Measurements from ENCODE around the gene MBD3.

The MBD3 gene

GRCh38 chr19:1590641-1591397 is 1.8 kb downstream of the MBD3 start:
- no peak for TF ChIP-seq REST (IDR thresholded peaks at IDR 0.05; ENCODE audit: insufficient read depth in 1 of 2, low read depth in 2 of 2, low read length in 2 of 2)
- no peak for TF ChIP-seq FOXP2 (optimal IDR thresholded peaks at IDR 0.05; ENCODE audit: borderline replicate concordance, extremely low read depth, extremely low read length, insufficient read depth)
- TF ChIP-seq SIN3A (IDR thresholded peaks at IDR 0.05; ENCODE audit: borderline replicate concordance, insufficient read depth, low read length): no peak
- 0 out of 2 replicates have a peak, but pooled peaks have one; percentile 2 for TF ChIP-seq TAF1 (IDR thresholded peaks at IDR 0.05; ENCODE audit: borderline replicate concordance, insufficient read depth, low read length)
- no peak; the same call in none of the 2 replicates for TF ChIP-seq POLR2AphosphoS5 (IDR thresholded peaks at IDR 0.05; ENCODE audit: low read depth, low read length)

- TF ChIP-seq REST (IDR thresholded peaks at IDR 0.05; ENCODE audit: insufficient read depth in 1 of 2, low read depth in 2 of 2, low read length in 2 of 2): no peak
- no peak for TF ChIP-seq FOXP2 (optimal IDR thresholded peaks at IDR 0.05; ENCODE audit: borderline replicate concordance, extremely low read depth, extremely low read length, insufficient read depth)
- no peak for TF ChIP-seq SIN3A (IDR thresholded peaks at IDR 0.05; ENCODE audit: borderline replicate concordance, insufficient read depth, low read length)
- TF ChIP-seq POLR2AphosphoS5 (IDR thresholded peaks at IDR 0.05; ENCODE audit: low read depth, low read length): no peak
- TF ChIP-seq TAF1 (IDR thresholded peaks at IDR 0.05; ENCODE audit: borderline replicate concordance, insufficient read depth, low read length): no peak
These were observed 4.8 kb downstream of the MBD3 start for GRCh38 chr19:1587872-1588271.

GRCh38 chr19:1585243-1585580 is 7.5 kb downstream of the MBD3 start:
- TF ChIP-seq TAF1 (IDR thresholded peaks at IDR 0.05; ENCODE audit: borderline replicate concordance, insufficient read depth, low read length): no peak
- TF ChIP-seq POLR2AphosphoS5 (IDR thresholded peaks at IDR 0.05; ENCODE audit: low read depth, low read length): no peak
- no peak for TF ChIP-seq SIN3A (IDR thresholded peaks at IDR 0.05; ENCODE audit: borderline replicate concordance, insufficient read depth, low read length)
- no peak for TF ChIP-seq REST (IDR thresholded peaks at IDR 0.05; ENCODE audit: insufficient read depth in 1 of 2, low read depth in 2 of 2, low read length in 2 of 2)
- TF ChIP-seq FOXP2 (optimal IDR thresholded peaks at IDR 0.05; ENCODE audit: borderline replicate concordance, extremely low read depth, extremely low read length, insufficient read depth): no peak

GRCh38 chr19:1584500-1585242 is 8.0 kb downstream of the MBD3 start:
- TF ChIP-seq FOXP2 (optimal IDR thresholded peaks at IDR 0.05; ENCODE audit: borderline replicate concordance, extremely low read depth, extremely low read length, insufficient read depth): no peak
- TF ChIP-seq POLR2AphosphoS5 (IDR thresholded peaks at IDR 0.05; ENCODE audit: low read depth, low read length): no peak
- TF ChIP-seq REST (IDR thresholded peaks at IDR 0.05; ENCODE audit: insufficient read depth in 1 of 2, low read depth in 2 of 2, low read length in 2 of 2): no peak
- no peak for TF ChIP-seq TAF1 (IDR thresholded peaks at IDR 0.05; ENCODE audit: borderline replicate concordance, insufficient read depth, low read length)
- no peak for TF ChIP-seq SIN3A (IDR thresholded peaks at IDR 0.05; ENCODE audit: borderline replicate concordance, insufficient read depth, low read length)

All from PFSK-1 (cell line).